ENCODE measurements around the gene ARHGAP27. TPM values are rescaled to one million over a fixed set of nuclear protein-coding genes. Genes with fewer than 3 reads are reported as not detected.

The ARHGAP27 gene
- total and polyA plus RNA-seq, 8 donors, result 3.1 to 22.4 (median 7.4) TPM

GRCh38 chr17:45394564-45394912 is 38.1 kb downstream of the ARHGAP27 start:
- Histone ChIP-seq H3K36me3 (no peaks in the 10 kb centered on the region), H3K27ac (no peak overlapping the region), H3K4me1 (peaks cover 0 to 3% (median 0%) of the 10 kb centered on the region in 3 donors), H3K27me3 (no peaks in the 10 kb centered on the region), H3K4me3 (no peak overlapping the region), H3K9me3 (no peaks in the 10 kb centered on the region)
- DNase-seq (no peak), FAIRE-seq (no peak), ATAC-seq (no peak)
- no peak for TF ChIP-seq CTCF (IDR thresholded peaks at IDR 0.05)
- intact Hi-C loops (cut with DNase I), result no loop called here
- 74 to 76% methylated on average over 4 of the region's 4 CpGs for WGBS, 2 donors

- Histone ChIP-seq H3K36me3 (no peaks in the 10 kb centered on the region), H3K27ac (no peak overlapping the region), H3K4me1 (peaks cover 0 to 3% (median 0%) of the 10 kb centered on the region in 3 donors), H3K4me3 (no peak overlapping the region), H3K27me3 (no peaks in the 10 kb centered on the region), H3K9me3 (no peaks in the 10 kb centered on the region)
- no peak for TF ChIP-seq CTCF (IDR thresholded peaks at IDR 0.05)
- intact Hi-C loops (cut with DNase I), result no loop called here
- 80 to 86% methylated on average over 6 of the region's 6 CpGs for WGBS, 2 donors
- no peak for DNase-seq
- ATAC-seq, result no peak
- FAIRE-seq, result no peak
Observed at GRCh38 chr17:45394091-45394490, 38.6 kb downstream of the ARHGAP27 start.

- Histone ChIP-seq H3K4me1 (peaks cover 0 to 3% (median 0%) of the 10 kb centered on the region in 3 donors), H3K9me3 (no peaks in the 10 kb centered on the region), H3K4me3 (no peak overlapping the region), H3K27me3 (no peaks in the 10 kb centered on the region), H3K36me3 (no peaks in the 10 kb centered on the region), H3K27ac (no peak overlapping the region)
- TF ChIP-seq CTCF (IDR thresholded peaks at IDR 0.05), result no peak
- 88 to 94% methylated on average over 5 of the region's 5 CpGs for WGBS, 2 donors
- no peak for DNase-seq
- no peak for FAIRE-seq
- intact Hi-C loops (cut with DNase I), result no loop called here
- no peak for ATAC-seq
Observed at GRCh38 chr17:45393411-45393810, 39.3 kb downstream of the ARHGAP27 start.

- Histone ChIP-seq H3K27ac (no peak overlapping the region), H3K27me3 (no peaks in the 10 kb centered on the region), H3K4me1 (peaks cover 0 to 3% (median 0%) of the 10 kb centered on the region in 3 donors), H3K36me3 (no peaks in the 10 kb centered on the region), H3K9me3 (no peaks in the 10 kb centered on the region), H3K4me3 (no peak overlapping the region)
- FAIRE-seq, result no peak
- peak in 1 of 6 donors; percentile 4 for DNase-seq
- intact Hi-C loops (cut with DNase I), result no loop called here
- no peak for ATAC-seq
- WGBS, 2 donors, result 94 to 95% methylated on average over 2 of the region's 2 CpGs
- TF ChIP-seq CTCF (IDR thresholded peaks at IDR 0.05), result no peak
Observed at GRCh38 chr17:45391918-45392317, 40.8 kb downstream of the ARHGAP27 start.

GRCh38 chr17:45391291-45391690 is 41.4 kb downstream of the ARHGAP27 start:
- Histone ChIP-seq H3K9me3 (no peaks in the 10 kb centered on the region), H3K27me3 (no peaks in the 10 kb centered on the region), H3K27ac (no peak overlapping the region), H3K36me3 (no peaks in the 10 kb centered on the region), H3K4me1 (peaks cover 0 to 3% (median 3%) of the 10 kb centered on the region in 3 donors), H3K4me3 (no peak overlapping the region)
- FAIRE-seq, result no peak
- no peak for TF ChIP-seq CTCF (IDR thresholded peaks at IDR 0.05)
- no peak for DNase-seq
- ATAC-seq, result no peak
- WGBS, 2 donors, result 57 to 64% methylated on average over 5 of the region's 5 CpGs
- intact Hi-C loops (cut with DNase I), result no loop called here

Data from pancreas (tissue), 10 donors.